Esophagus muscularis mucosa (tissue), 4 donors: Measurements from ENCODE around the gene FFAR1. TPM values are rescaled to one million over a fixed set of nuclear protein-coding genes. Genes with fewer than 3 reads are reported as not detected.

Experiments
- DNase-seq: peaks from one replicate; pipeline ENCODE4 v3.0.0-alpha.2; 2017; ENCODE audit errors: extremely low spot score
- H3K27ac ChIP-seq, 4 donors: fragments of 200-600 bp; sonication (generic); replicated peaks in 1 of 4; 1 replicate in 3 of 4; 2 replicates in 1 of 4; pipeline ENCODE4 v1.5.1; 2016 to 2019; ENCODE audit warnings: mild to moderate bottlenecking in 1 of 4
- H3K27me3 ChIP-seq, 4 donors: fragments of 200-600 bp; sonication (generic); one replicate each; pipeline versions ENCODE4 v1.5.1 to v1.6.0; 2016 to 2019
- H3K36me3 ChIP-seq, 4 donors: fragments of 200-600 bp; sonication (generic); one replicate each; pipeline ENCODE4 v1.5.1; 2016 to 2019
- H3K4me1 ChIP-seq, 4 donors: fragments of 200-600 bp; sonication (generic); one replicate each; pipeline ENCODE4 v1.5.1; 2016 to 2019
- H3K4me3 ChIP-seq, 4 donors: fragments of 200-600 bp; sonication (generic); 1 replicate in 2 of 4; 2 replicates in 2 of 4; pipeline ENCODE4 v1.5.1; 2016 to 2019; ENCODE audit warnings: mild to moderate bottlenecking in 4 of 4, moderate library complexity in 1 of 4
- H3K9me3 ChIP-seq, 4 donors: fragments of 200-600 bp; sonication (generic); 1 replicate in 3 of 4; 2 replicates in 1 of 4; pipeline ENCODE4 v1.5.1; 2016 to 2019
- EP300 ChIP-seq: sonication (generic); formaldehyde crosslinking; IDR thresholded peaks from one replicate; pipeline ENCODE4 v1.6.1; 2017; ENCODE audit warnings: antibody characterized with exemption
- POLR2A ChIP-seq: fragments of 450-650 bp; IDR thresholded peaks from one replicate; pipeline ENCODE4 v1.6.1; 2017; ENCODE audit warnings: antibody characterized with exemption, moderate library complexity, mild to moderate bottlenecking, low read depth
- POLR2AphosphoS5 ChIP-seq, 2 donors: sonication (generic); formaldehyde crosslinking; IDR thresholded peaks; one replicate each; pipeline ENCODE4 v1.6.1; 2017; ENCODE audit warnings: antibody characterized with exemption in 2 of 2
- WGBS: methylation state at CpG from one replicate; pipeline ENCODE4 v1.1.5; 2018; 5-methylcytosine and 5-hydroxymethylcytosine counted together
- intact Hi-C: fragments of 100-400 bp; cut with DNase I; formaldehyde crosslinking; loops from one replicate; pipeline ENCODE4 v1.15.1; 2023
- total RNA-seq, 4 donors: library from RNA; depleted of rRNA; stranded (reverse); fragments of >200 nt; gene quantifications; one replicate each; pipeline versions ENCODE4 v1.1.0 to v1.2.1, GENCODE V29; 2016
- TF ChIP-seq, protein P1 (sequence below), 3 experiments: fragments of 200-600 bp in 2 of 3; fragments of 450-650 bp in 1 of 3; sonication (generic) in 2 of 3; IDR thresholded peaks; one replicate each; pipeline ENCODE4 v1.5.1; 2017 to 2019; ENCODE audit warnings: antibody characterized with exemption in 3 of 3, mild to moderate bottlenecking in 2 of 3, moderate library complexity in 1 of 3

The FFAR1 gene
- total RNA-seq, 4 donors from 2014 or later, result not detected

- Histone ChIP-seq H3K9me3 (no peaks in the 10 kb centered on the region), H3K27me3 (peaks cover 0 to 67% (median 0%) of the 10 kb centered on the region in 4 donors), H3K4me3 (no peak overlapping the region), H3K36me3 (no peaks in the 10 kb centered on the region), H3K4me1 (no peaks in the 10 kb centered on the region), H3K27ac (no peak overlapping the region)
- WGBS, result 65% methylated on average over 35 of the region's 47 CpGs
- DNase-seq, result no peak
- no peak for TF ChIP-seq POLR2AphosphoS5 (IDR thresholded peaks at IDR 0.05)
- no peak for TF ChIP-seq POLR2A
- TF ChIP-seq EP300, result no peak
- TF ChIP-seq, protein P1, sequence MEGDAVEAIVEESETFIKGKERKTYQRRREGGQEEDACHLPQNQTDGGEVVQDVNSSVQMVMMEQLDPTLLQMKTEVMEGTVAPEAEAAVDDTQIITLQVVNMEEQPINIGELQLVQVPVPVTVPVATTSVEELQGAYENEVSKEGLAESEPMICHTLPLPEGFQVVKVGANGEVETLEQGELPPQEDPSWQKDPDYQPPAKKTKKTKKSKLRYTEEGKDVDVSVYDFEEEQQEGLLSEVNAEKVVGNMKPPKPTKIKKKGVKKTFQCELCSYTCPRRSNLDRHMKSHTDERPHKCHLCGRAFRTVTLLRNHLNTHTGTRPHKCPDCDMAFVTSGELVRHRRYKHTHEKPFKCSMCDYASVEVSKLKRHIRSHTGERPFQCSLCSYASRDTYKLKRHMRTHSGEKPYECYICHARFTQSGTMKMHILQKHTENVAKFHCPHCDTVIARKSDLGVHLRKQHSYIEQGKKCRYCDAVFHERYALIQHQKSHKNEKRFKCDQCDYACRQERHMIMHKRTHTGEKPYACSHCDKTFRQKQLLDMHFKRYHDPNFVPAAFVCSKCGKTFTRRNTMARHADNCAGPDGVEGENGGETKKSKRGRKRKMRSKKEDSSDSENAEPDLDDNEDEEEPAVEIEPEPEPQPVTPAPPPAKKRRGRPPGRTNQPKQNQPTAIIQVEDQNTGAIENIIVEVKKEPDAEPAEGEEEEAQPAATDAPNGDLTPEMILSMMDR (IDR thresholded peaks at IDR 0.05), result no peak
- intact Hi-C loops, result no loop called here
Measured at GRCh38 chr19:35309481-35310279, 38.0 kb upstream of the FFAR1 start.

- intact Hi-C loops, result no loop called here
- Histone ChIP-seq H3K4me3 (no peak overlapping the region), H3K9me3 (no peaks in the 10 kb centered on the region), H3K4me1 (no peaks in the 10 kb centered on the region), H3K27ac (no peak overlapping the region), H3K27me3 (peaks cover 0 to 62% (median 0%) of the 10 kb centered on the region in 4 donors), H3K36me3 (no peaks in the 10 kb centered on the region)
- DNase-seq, result no peak
- WGBS, result 90% methylated on average over 10 of the region's 12 CpGs
- TF ChIP-seq POLR2AphosphoS5 (IDR thresholded peaks at IDR 0.05) (no peak), EP300 (no peak), POLR2A (no peak)
- TF ChIP-seq, protein P1 (IDR thresholded peaks at IDR 0.05), result no peak
Measured at GRCh38 chr19:35310331-35310730, 37.4 kb upstream of the FFAR1 start.

- TF ChIP-seq EP300, result no peak
- TF ChIP-seq, protein P1 (IDR thresholded peaks at IDR 0.05), result no peak
- no peak for TF ChIP-seq POLR2AphosphoS5 (IDR thresholded peaks at IDR 0.05)
- TF ChIP-seq POLR2A, result no peak
- Histone ChIP-seq H3K27ac (no peak overlapping the region), H3K4me1 (no peaks in the 10 kb centered on the region), H3K4me3 (no peak overlapping the region), H3K27me3 (peaks cover 0 to 64% (median 0%) of the 10 kb centered on the region in 4 donors), H3K36me3 (no peaks in the 10 kb centered on the region), H3K9me3 (no peaks in the 10 kb centered on the region)
- no peak for DNase-seq
- intact Hi-C loops, result no loop called here
- 96% methylated on average over 10 of the region's 10 CpGs for WGBS
Measured at GRCh38 chr19:35310811-35311465, 36.8 kb upstream of the FFAR1 start.

- H3K4me3 ChIP-seq, result no peak overlapping the region
- H3K4me1 ChIP-seq, result no peaks in the 10 kb centered on the region
- no peak overlapping the region for H3K27ac ChIP-seq
- TF ChIP-seq EP300 (no peak), POLR2AphosphoS5 (IDR thresholded peaks at IDR 0.05) (no peak), POLR2A (no peak)
- TF ChIP-seq, protein P1 (IDR thresholded peaks at IDR 0.05), result no peak
- DNase-seq, result no peak
- intact Hi-C loops, result no loop called here
- peaks cover 0 to 62% (median 0%) of the 10 kb centered on the region in 4 donors for H3K27me3 ChIP-seq
- H3K36me3 ChIP-seq, result no peaks in the 10 kb centered on the region
- 83% methylated on average over 20 of the region's 21 CpGs for WGBS
- no peaks in the 10 kb centered on the region for H3K9me3 ChIP-seq
Measured at GRCh38 chr19:35311901-35312665, 35.6 kb upstream of the FFAR1 start.
